Measurements from ENCODE around the gene LIN54. TPM values are rescaled to one million over a fixed set of nuclear protein-coding genes. Genes with fewer than 3 reads are reported as not detected.

Gene LIN54
- total and polyA plus RNA-seq, 2 of the 13 experiments (the other 11 are each of a cell fraction or from before 2014, with no cell fraction given), result 25.2 to 32.9 TPM

- TF ChIP-seq AHDC1 (CRISPR knock-in tag; IDR thresholded peaks at IDR 0.05; ENCODE audit: borderline replicate concordance) (no peak), EP300 (IDR thresholded peaks at IDR 0.05; ENCODE audit: low read depth in 2 of 2, low read length in 2 of 2) (peak in 1 of 2 experiments; percentile 49; a peak in 2 of 4 replicates), EP300 (CRISPR knock-in tag; IDR thresholded peaks at IDR 0.05; ENCODE audit: borderline replicate concordance) (no peak), ZNF788 (CRISPR knock-in tag; IDR thresholded peaks at IDR 0.05; ENCODE audit: borderline replicate concordance) (no peak), ARID3A (IDR thresholded peaks at IDR 0.05; ENCODE audit: low read depth, low read length) (peak; percentile 83), ZFP37 (CRISPR knock-in tag; IDR thresholded peaks at IDR 0.05; ENCODE audit: borderline replicate concordance) (no peak), KDM5A (IDR thresholded peaks at IDR 0.05; ENCODE audit: borderline replicate concordance, low read length) (peak; percentile 27; the same call in 1 of the 2 replicates), POLR2G (IDR thresholded peaks at IDR 0.05; ENCODE audit: low read depth, low read length) (no peak), HNF4G (IDR thresholded peaks at IDR 0.05; ENCODE audit: borderline replicate concordance, low read depth, low read length) (0 out of 2 replicates have a peak, but pooled peaks have one; percentile 20), HNF4G (CRISPR knock-in tag; IDR thresholded peaks at IDR 0.05; ENCODE audit: borderline replicate concordance, low read depth) (no peak)
Measured at GRCh38 chr4:82885410-82885809, 125.2 kb downstream of the LIN54 start (continued).

Small RNA genes within 50 kb of the gene (small RNA-seq; reads per million reads assigned to genes)
- gene RF00019 (ENCODE audit: insufficient read depth in 2 of 3, insufficient read length in 3 of 3, low read depth in 2 of 3, low replicate concordance in 1 of 3) (0 reads per million in 3 experiments), gene RNU6-615P (ENCODE audit: insufficient read depth in 2 of 3, insufficient read length in 3 of 3, low read depth in 2 of 3, low replicate concordance in 1 of 3) (0 to 0.10 (median 0) reads per million in 3 experiments)

Other genes with a start within 250 kb of the LIN54 start
- not detected in 2 replicates for gene SCD5, start 212.0 kb downstream of the LIN54 start, total RNA-seq (2016; rRNA removed; fragmentation: Illumina TruSeq; extraction: Trizol)
- not detected in 2 replicates for gene SCD5, start 212.0 kb downstream of the LIN54 start, polyA plus RNA-seq (2011; rRNA removed)
- gene SEC31A, start 119.7 kb downstream of the LIN54 start, total RNA-seq (2016; rRNA removed; fragmentation: Illumina TruSeq; extraction: Trizol), result 231 and 351 TPM in 2 replicates
- 367 and 435 TPM in 2 replicates for gene SEC31A, start 119.7 kb downstream of the LIN54 start, polyA plus RNA-seq (2011; rRNA removed)
- 7.2 and 11.4 TPM in 2 replicates for gene THAP9, start 110.1 kb downstream of the LIN54 start, total RNA-seq (2016; rRNA removed; fragmentation: Illumina TruSeq; extraction: Trizol)
- gene THAP9, start 110.1 kb downstream of the LIN54 start, polyA plus RNA-seq (2011; rRNA removed), result 4.8 and 6.0 TPM in 2 replicates
- 52.5 and 90.4 TPM in 2 replicates for gene COPS4, start 24.4 kb upstream of the LIN54 start, total RNA-seq (2016; rRNA removed; fragmentation: Illumina TruSeq; extraction: Trizol)
- 22.3 and 28.8 TPM in 2 replicates for gene COPS4, start 24.4 kb upstream of the LIN54 start, polyA plus RNA-seq (2011; rRNA removed)
- 3.0 and 4.1 TPM in 2 replicates for gene PLAC8, start 103.9 kb upstream of the LIN54 start, total RNA-seq (2016; rRNA removed; fragmentation: Illumina TruSeq; extraction: Trizol)
- 114 and 174 TPM in 2 replicates for gene PLAC8, start 103.9 kb upstream of the LIN54 start, polyA plus RNA-seq (2011; rRNA removed)